IMR-90 (cell line): ENCODE data around the gene ACSL3. TPM values are rescaled to one million over a fixed set of nuclear protein-coding genes. Genes with fewer than 3 reads are reported as not detected.

ENCODE experiments used
- ATAC-seq: fragments of 200-7000 bp; cut with Tn5 transposase; 2 replicates; pipeline ENCODE4 v1.9.1; 2020; ENCODE audit warnings: low read depth, mild to moderate bottlenecking, moderate library complexity
- BruUV-seq: library from RNA; stranded (reverse); fragments of 400-500 nt; replicated peaks from 2 replicates; lab custom pipeline; 2021; lab: Mats Ljungman, UMichigan
- CTCF ChIA-PET: fragments of 300-600 bp; formaldehyde crosslinking; extraction: SDS; loops from one replicate; lab custom pipeline; 2021; ENCODE audit warnings: antibody characterized with exemption; lab: Yijun Ruan, JAX
- POLR2A ChIA-PET: fragments of 300-600 bp; sonication (Branson Sonifier 250); formaldehyde crosslinking; loops from one replicate; lab custom pipeline; 2022; ENCODE audit warnings: antibody characterized with exemption; ENCODE audit not compliant: unreplicated experiment; lab: Charles Lee
- DNase-seq: peaks from one replicate; pipeline ENCODE4 v3.0.0; 2013
- H2AFZ ChIP-seq: replicated peaks from 2 replicates; pipeline ENCODE3; 2013; ENCODE audit warnings: low read length, mild to moderate bottlenecking; ENCODE audit not compliant: poor library complexity
- H2AK5ac ChIP-seq: 2 replicates; pipeline ENCODE4 v1.6.1; 2013; ENCODE audit warnings: low read depth, low read length, inconsistent platforms
- H2AK9ac ChIP-seq: replicated peaks from 2 replicates; pipeline ENCODE3; 2013; ENCODE audit warnings: mild to moderate bottlenecking, low read depth, low read length, moderate library complexity; ENCODE audit not compliant: poor library complexity
- H2BK120ac ChIP-seq: 2 replicates; pipeline ENCODE4 v1.6.1; 2013; ENCODE audit warnings: low read depth, low read length, inconsistent platforms
- H2BK15ac ChIP-seq: 3 replicates; pipeline ENCODE4 v1.6.1; 2013; ENCODE audit warnings: low read depth, low read length, inconsistent platforms
- H2BK20ac ChIP-seq: 2 replicates; pipeline ENCODE4 v1.6.1; 2013; ENCODE audit warnings: low read depth, mild to moderate bottlenecking, inconsistent platforms, low read length, moderate library complexity
- H2BK5ac ChIP-seq: 2 replicates; pipeline ENCODE4 v1.6.1; 2013; ENCODE audit warnings: mild to moderate bottlenecking, low read depth, low read length, inconsistent platforms; ENCODE audit not compliant: poor library complexity, severe bottlenecking
- H3K14ac ChIP-seq: replicated peaks from 2 replicates; pipeline ENCODE4 v1.6.1; 2013; ENCODE audit warnings: low read depth, low read length, inconsistent platforms
- H3K18ac ChIP-seq: 2 replicates; pipeline ENCODE4 v1.6.1; 2013; ENCODE audit warnings: low read depth, low read length, control low read depth
- H3K23ac ChIP-seq: 2 replicates; pipeline ENCODE4 v1.6.1; 2013; ENCODE audit warnings: low read depth, low read length, inconsistent platforms
- H3K27ac ChIP-seq: 2 replicates; pipeline ENCODE4 v1.5.1; 2013; ENCODE audit warnings: mild to moderate bottlenecking, control low read depth, low read length; ENCODE audit not compliant: insufficient read depth
- H3K27me3 ChIP-seq: 2 replicates; pipeline ENCODE4 v1.6.1; 2013; ENCODE audit warnings: low read length; ENCODE audit not compliant: control insufficient read depth, insufficient read depth
- H3K36me3 ChIP-seq: 2 replicates; pipeline ENCODE4 v1.6.1; 2013; ENCODE audit warnings: low read length, mixed read lengths; ENCODE audit not compliant: control insufficient read depth, insufficient read depth
- H3K4ac ChIP-seq: 2 replicates; pipeline ENCODE4 v1.6.1; 2013; ENCODE audit warnings: low read depth, low read length, inconsistent platforms
- H3K4me1 ChIP-seq: 2 replicates; pipeline ENCODE4 v1.6.1; 2013; ENCODE audit warnings: low read length, mixed read lengths; ENCODE audit not compliant: control insufficient read depth, insufficient read depth
- H3K4me2 ChIP-seq: 2 replicates; pipeline ENCODE4 v1.6.1; 2013; ENCODE audit warnings: low read depth, mild to moderate bottlenecking, control low read depth, low read length, moderate library complexity
- H3K4me3 ChIP-seq: 2 replicates; pipeline ENCODE4 v1.5.1; 2013; ENCODE audit warnings: low read depth, mild to moderate bottlenecking, control low read depth, low read length, moderate library complexity; ENCODE audit not compliant: insufficient read depth
- H3K56ac ChIP-seq: 2 replicates; pipeline ENCODE4 v1.6.1; 2013; ENCODE audit warnings: low read length, inconsistent platforms; ENCODE audit not compliant: insufficient read depth; ENCODE audit errors: extremely low read depth
- H3K79me1 ChIP-seq, 2 experiments: 2 replicates each; pipeline ENCODE4 v1.6.1; 2013; ENCODE audit warnings: low read length in 2 of 2, inconsistent platforms in 1 of 2, low read depth in 1 of 2
- H3K9ac ChIP-seq: 2 replicates; pipeline ENCODE4 v1.6.1; 2013; ENCODE audit warnings: low read depth, low read length, control low read depth
- H3K9me1 ChIP-seq: 2 replicates; pipeline ENCODE4 v1.6.1; 2013; ENCODE audit warnings: low read length, inconsistent platforms; ENCODE audit not compliant: insufficient read depth
- H3K9me3 ChIP-seq: 2 replicates; pipeline ENCODE4 v1.6.1; 2013; ENCODE audit warnings: low read length; ENCODE audit not compliant: control insufficient read depth, insufficient read depth
- H4K20me1 ChIP-seq: 2 replicates; pipeline ENCODE4 v1.6.1; 2013; ENCODE audit warnings: low read length, inconsistent platforms; ENCODE audit not compliant: insufficient read depth
- H4K5ac ChIP-seq: 2 replicates; pipeline ENCODE4 v1.6.1; 2013; ENCODE audit warnings: mild to moderate bottlenecking, low read depth, low read length, control low read depth
- H4K8ac ChIP-seq, 2 experiments: 2 replicates each; pipeline ENCODE4 v1.6.1; 2013; ENCODE audit warnings: low read depth in 2 of 2, low read length in 2 of 2, control low read depth in 1 of 2, inconsistent platforms in 1 of 2
- H4K91ac ChIP-seq: 2 replicates; pipeline ENCODE4 v1.6.1; 2013; ENCODE audit warnings: low read depth, low read length, inconsistent platforms; ENCODE audit not compliant: insufficient read depth
- BHLHE40 ChIP-seq: fragments of 150-350 bp; IDR thresholded peaks from 2 replicates; pipeline ENCODE4 v1.6.1; 2016; ENCODE audit warnings: mild to moderate bottlenecking, low read depth, low read length
- CEBPB ChIP-seq: IDR thresholded peaks from 2 replicates; pipeline ENCODE4 v1.6.1; 2012; ENCODE audit warnings: low read depth, low read length, improper control_type of control experiment
- WGBS, 2 experiments: methylation state at CpG; one replicate each; pipeline versions ENCODE4 v1.1.5 to v1.1.7; 2013; ENCODE audit warnings: missing lambda C conversion rate in 2 of 2; ENCODE audit not compliant: insufficient read length in 1 of 2; ENCODE audit errors: extremely low coverage in 2 of 2; 5-methylcytosine and 5-hydroxymethylcytosine counted together
- dilution Hi-C: fragments of 300-500 bp; cut with HindIII; formaldehyde crosslinking; loops from one replicate; pipeline ENCODE4 v1.14.3; 2018; ENCODE audit warnings: low sequenced_read_pairs; ENCODE audit not compliant: unreplicated experiment
- in situ Hi-C: fragments of 300-500 bp; cut with MboI; formaldehyde crosslinking; loops from 3 replicates; pipeline ENCODE4 v1.14.3; 2019; ENCODE audit warnings: low sequenced_read_pairs, inconsistent platforms, mixed read lengths
- intact Hi-C: fragments of 100-400 bp; cut with micrococcal nuclease; formaldehyde crosslinking; loops from 2 replicates; pipeline ENCODE4 v1.10.0; 2022
- polyA plus RNA-seq, 3 experiments: library from polyadenylated mRNA; depleted of rRNA; stranded (reverse); fragments of >200 nt; gene quantifications; 2 replicates each; pipeline ENCODE4 v1.2.3, GENCODE V29; 2012; ENCODE audit warnings: low replicate concordance in 1 of 3
- total RNA-seq: library from RNA; depleted of rRNA; stranded (reverse); fragments of >200 nt; gene quantifications from 2 replicates; pipeline ENCODE4 v1.2.3, GENCODE V29; 2012

ACSL3 gene
- total and polyA plus RNA-seq, 2 of the 4 experiments (the other 2 are of a cell fraction), result 31.0 to 84.2 TPM

DNA sequence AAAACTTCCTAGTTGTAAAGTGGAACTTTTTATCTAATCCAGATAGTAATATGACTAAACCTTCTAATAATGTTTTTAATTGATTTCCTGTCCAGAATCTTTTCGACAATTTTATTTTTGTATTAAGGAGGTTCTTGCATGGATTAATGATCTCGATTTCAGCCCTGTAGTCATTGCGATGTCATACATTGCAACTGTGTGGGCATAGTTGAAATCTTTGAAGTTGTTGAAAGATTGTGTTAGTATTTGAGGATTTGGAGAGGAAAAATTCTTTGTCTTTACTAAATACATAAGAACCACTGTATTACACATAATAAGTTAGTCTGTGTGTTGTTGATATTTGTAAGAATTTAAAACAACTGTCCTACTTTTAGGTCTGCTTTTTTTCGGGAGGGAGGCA is 31.1 kb downstream of the ACSL3 start:
- in situ Hi-C loops, result no loop called here
- Histone ChIP-seq H4K20me1 (peaks cover 48% of the 10 kb centered on the region; the same call in 1 of the 2 replicates), H3K23ac (no peak overlapping the region), H4K8ac (no peak overlapping the region), H3K4me1 (peaks cover 7% of the 10 kb centered on the region; the same call in 1 of the 2 replicates), H3K9me3 (no peaks in the 10 kb centered on the region), H2BK5ac (no peak overlapping the region), H2AK5ac (no peak overlapping the region), H4K5ac (no peak overlapping the region), H3K79me1 (peaks cover 25 to 57% of the 10 kb centered on the region in 2 experiments), H2AFZ (no peak overlapping the region), H2BK15ac (no peak overlapping the region), H2AK9ac (no peak overlapping the region), H3K4me2 (peak overlapping the region; percentile 55; the same call in 1 of the 2 replicates), H3K56ac (no peak overlapping the region), H3K9ac (no peak overlapping the region; the same call in 1 of the 2 replicates), H3K18ac (no peak overlapping the region), H3K36me3 (peaks cover 5% of the 10 kb centered on the region), H3K27me3 (no peaks in the 10 kb centered on the region), H3K27ac (no peak overlapping the region), H3K9me1 (no peaks in the 10 kb centered on the region), H3K14ac (no peak overlapping the region), H4K91ac (no peak overlapping the region), H2BK20ac (no peak overlapping the region), H3K4ac (no peak overlapping the region), H2BK120ac (no peak overlapping the region), H3K4me3 (no peak overlapping the region)
- dilution Hi-C loops, result no loop called here
- intact Hi-C loops, result no loop called here
- ChIA-PET CTCF (no interaction called here), POLR2A (no interaction called here)
- no CpG with 5 or more reads among the region's 4 CpGs for WGBS, 2 experiments
- BruUV-seq, result no TSS peak
- DNase-seq (peak; percentile 58), ATAC-seq (peak; percentile 54)
- TF ChIP-seq CEBPB (peak; percentile 37; the same call in 1 of the 2 replicates), BHLHE40 (no peak)
